Activated CD4-positive, alpha-beta memory T cell treated with anti-CD3 and anti-CD28 coated beads, Interleukin-2, amount 10 ng/mL, durations not matched to agents 7 days and 5 days (primary cell): Measurements from ENCODE around the gene RNF157. TPM values are rescaled to one million over a fixed set of nuclear protein-coding genes. Genes with fewer than 3 reads are reported as not detected.
A peak's percentile ranks its signal among the peaks of the same experiment; 100 is the strongest.

Experiments used
- CTCF ChIA-PET: fragments of 350-600 bp; sonication (Branson Sonifier 250); formaldehyde crosslinking; loops from one replicate; lab custom pipeline; 2021; ENCODE audit warnings: antibody characterized with exemption, inconsistent platforms; lab: Charles Lee
- POLR2A ChIA-PET: fragments of 350-600 bp; sonication (Branson Sonifier 250); formaldehyde crosslinking; loops from one replicate; lab custom pipeline; 2021; ENCODE audit warnings: antibody characterized with exemption; lab: Charles Lee
- DNase-seq: peaks from one replicate; pipeline ENCODE4 v3.0.0-alpha.2; 2020
- H3K27ac Mint-ChIP-seq: one replicate; pipeline ENCODE4 v1.8.0; 2021; ENCODE audit warnings: mild to moderate bottlenecking, mixed read lengths
- H3K27me3 Mint-ChIP-seq: one replicate; pipeline ENCODE4 v1.8.0; 2021; ENCODE audit warnings: mixed read lengths
- H3K36me3 Mint-ChIP-seq: one replicate; pipeline ENCODE4 v1.8.0; 2021; ENCODE audit warnings: low read depth, mixed read lengths
- H3K4me1 Mint-ChIP-seq: one replicate; pipeline ENCODE4 v1.8.0; 2021; ENCODE audit warnings: mixed read lengths
- H3K4me3 Mint-ChIP-seq: one replicate; pipeline ENCODE4 v1.8.0; 2021; ENCODE audit warnings: mild to moderate bottlenecking, mixed read lengths
- H3K9me3 Mint-ChIP-seq: one replicate; pipeline ENCODE4 v1.8.0; 2021; ENCODE audit warnings: mixed read lengths
- total RNA-seq, 2 experiments: library from RNA; stranded (reverse); gene quantifications; one replicate each; pipeline ENCODE4 v1.2.3, GENCODE V29; 2021

The RNF157 gene
- total RNA-seq, 2 experiments from 2014 or later = 79.8 to 83.9 TPM

DNA sequence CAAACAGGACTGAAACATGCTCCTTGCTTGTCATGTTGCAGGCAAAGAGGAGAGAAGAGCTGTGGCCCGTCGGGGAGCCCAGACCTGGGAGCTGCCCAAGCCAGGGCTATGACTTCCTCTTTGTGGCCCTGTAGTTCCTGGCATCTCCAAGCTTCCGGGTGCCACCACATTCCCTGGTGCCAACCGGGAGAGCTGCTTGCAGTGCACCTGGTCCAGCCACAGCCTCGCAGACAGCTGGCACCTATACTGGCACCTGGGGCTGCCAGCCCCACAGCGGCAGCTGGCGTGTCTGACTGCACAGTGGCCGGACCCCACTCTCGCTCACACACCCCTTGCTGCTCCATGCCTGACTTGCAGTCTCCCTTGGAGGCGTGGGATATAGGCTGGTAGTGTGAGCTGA lies 62.2 kb downstream of the RNF157 start:
- Mint-ChIP-seq H3K9me3 (no peaks in the 10 kb centered on the region), H3K4me3 (no peak overlapping the region), H3K36me3 (peaks cover 18% of the 10 kb centered on the region), H3K27ac (peak overlapping the region; percentile 92), H3K4me1 (peaks cover 43% of the 10 kb centered on the region), H3K27me3 (no peaks in the 10 kb centered on the region)
- no peak for DNase-seq
- POLR2A ChIA-PET = interaction anchor here (0.7 to 21.2 kb wide), 11 partner anchors 10 to 176 kb away, joined by 3 to 1244 read pairs (median 4); partner anchors contain the start of genes EXOC7, FOXJ1, PRPSAP1 and UBALD2
- CTCF ChIA-PET = interaction anchor here (1.0 to 8.6 kb wide), 9 partner anchors 8 to 164 kb away, joined by 3 to 75 read pairs (median 13); partner anchors contain the start of gene FOXJ1

DNA sequence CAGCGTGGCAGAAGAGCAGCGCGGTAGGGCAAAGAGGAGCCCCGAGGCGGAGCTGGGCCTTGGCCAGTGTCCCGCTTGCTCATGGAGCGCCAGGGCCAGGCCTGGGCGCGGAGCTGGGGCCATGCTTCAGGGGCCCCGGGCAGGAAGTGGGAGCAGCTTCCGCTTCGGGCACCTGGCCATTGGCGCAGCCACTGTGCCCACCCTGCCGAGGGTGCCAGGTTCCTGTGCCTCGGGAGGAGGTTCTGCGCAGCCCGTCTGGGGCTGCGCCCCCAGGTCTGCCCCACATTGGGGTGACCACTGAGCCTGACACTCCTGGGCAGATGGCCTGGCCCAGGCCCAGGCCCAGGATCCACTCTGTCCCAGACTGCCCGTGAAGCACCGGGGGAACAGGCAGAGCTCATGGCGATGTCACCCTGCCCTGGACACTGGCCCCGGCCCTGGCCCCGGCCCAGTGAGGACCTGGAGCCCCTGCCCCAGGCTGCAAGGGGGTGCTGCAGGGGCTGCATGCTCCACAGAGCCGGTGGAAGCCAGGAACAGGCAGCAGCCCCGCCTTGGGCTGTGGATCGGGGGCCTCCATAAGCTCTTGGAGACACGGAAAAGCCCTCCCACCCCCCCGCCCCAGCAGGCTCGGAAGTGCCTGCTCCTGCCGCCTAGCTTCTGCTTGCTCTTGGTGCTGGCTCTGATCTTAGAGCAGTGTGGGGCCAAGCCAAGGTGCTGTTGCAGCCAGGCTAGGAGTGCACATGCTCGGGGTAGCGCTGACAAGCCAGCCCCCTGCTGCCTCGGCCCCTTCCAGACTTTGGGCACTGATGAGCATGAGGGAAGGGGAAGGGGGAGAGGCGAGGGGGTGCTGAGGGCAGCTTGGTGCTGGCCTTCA lies 63.4 kb downstream of the RNF157 start:
- no peak for DNase-seq
- Mint-ChIP-seq H3K36me3 (peaks cover 17% of the 10 kb centered on the region), H3K4me1 (peaks cover 38% of the 10 kb centered on the region), H3K27ac (no peak overlapping the region), H3K4me3 (no peak overlapping the region), H3K9me3 (no peaks in the 10 kb centered on the region), H3K27me3 (no peaks in the 10 kb centered on the region)
- POLR2A ChIA-PET = interaction anchor here (1.0 to 21.2 kb wide), 5 partner anchors 31 to 177 kb away, joined by 3 to 1244 read pairs (median 4); partner anchors contain the start of genes PRPSAP1 and UBALD2
- CTCF ChIA-PET = interaction anchor here (1.2 to 5.8 kb wide), 3 partner anchors 33 to 163 kb away, joined by 3 to 47 read pairs (median 5); partner anchors contain the start of gene FOXJ1

DNA sequence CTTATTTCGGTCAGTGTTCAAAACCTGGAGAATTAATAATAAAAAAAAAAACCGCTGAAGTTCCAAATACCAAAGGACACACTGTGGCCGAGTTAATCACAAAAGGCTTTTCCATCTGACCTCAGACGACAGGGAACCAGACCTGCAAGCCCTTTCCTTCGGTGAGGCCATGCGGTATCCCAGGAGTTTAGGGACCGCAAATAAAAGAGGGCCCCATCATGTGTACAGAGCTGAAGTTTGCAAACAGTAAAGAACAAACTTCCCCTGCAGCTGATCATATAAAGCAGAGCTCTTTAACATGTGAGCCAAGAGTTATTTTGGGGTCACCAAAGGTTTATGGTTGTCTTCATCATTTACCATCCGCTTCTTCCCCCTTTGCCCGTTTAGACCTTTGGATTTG lies 66.3 kb downstream of the RNF157 start:
- Mint-ChIP-seq H3K4me1 (peaks cover 11% of the 10 kb centered on the region), H3K27ac (no peak overlapping the region), H3K36me3 (peaks cover 17% of the 10 kb centered on the region), H3K27me3 (no peaks in the 10 kb centered on the region), H3K9me3 (no peaks in the 10 kb centered on the region), H3K4me3 (no peak overlapping the region)
- CTCF ChIA-PET = interaction anchor here (0.7 to 1.3 kb wide), 2 partner anchors 9 to 106 kb away, joined by 4 read pairs; no protein-coding TSS in a partner anchor
- POLR2A ChIA-PET = interaction anchor here (0.7 to 21.2 kb wide), 3 partner anchors 29 to 93 kb away, joined by 3 to 1244 read pairs (median 3); partner anchors contain the start of gene UBALD2
- no peak for DNase-seq

DNA sequence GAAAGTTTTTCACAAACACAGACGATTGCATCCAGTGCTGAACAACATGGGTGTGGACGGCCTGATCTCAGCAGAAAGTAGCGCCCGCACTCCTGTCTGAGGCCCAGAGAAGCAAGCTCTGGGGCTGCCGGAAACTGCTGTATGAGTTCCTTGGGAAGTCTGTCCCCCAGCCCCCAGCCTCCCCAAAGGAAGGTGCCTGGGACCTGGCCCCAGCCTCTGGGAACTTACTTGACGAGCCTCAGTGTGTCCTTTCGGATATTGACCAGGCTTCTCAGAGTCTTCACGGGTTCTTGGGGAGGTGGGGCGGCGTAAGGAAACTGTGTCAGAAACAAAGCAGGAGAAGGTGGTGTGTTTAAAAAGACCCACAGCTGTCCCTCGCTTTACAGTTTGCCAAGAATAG lies 66.8 kb downstream of the RNF157 start:
- Mint-ChIP-seq H3K4me3 (no peak overlapping the region), H3K4me1 (peaks cover 5% of the 10 kb centered on the region), H3K27me3 (no peaks in the 10 kb centered on the region), H3K27ac (no peak overlapping the region), H3K9me3 (no peaks in the 10 kb centered on the region), H3K36me3 (peaks cover 23% of the 10 kb centered on the region)
- CTCF ChIA-PET = interaction anchor here (0.7 to 1.3 kb wide), 2 partner anchors 10 to 106 kb away, joined by 4 read pairs; no protein-coding TSS in a partner anchor
- DNase-seq = no peak
- POLR2A ChIA-PET = interaction anchor here (0.7 to 21.2 kb wide), 3 partner anchors 28 to 94 kb away, joined by 3 to 1244 read pairs (median 3); partner anchors contain the start of gene UBALD2

DNA sequence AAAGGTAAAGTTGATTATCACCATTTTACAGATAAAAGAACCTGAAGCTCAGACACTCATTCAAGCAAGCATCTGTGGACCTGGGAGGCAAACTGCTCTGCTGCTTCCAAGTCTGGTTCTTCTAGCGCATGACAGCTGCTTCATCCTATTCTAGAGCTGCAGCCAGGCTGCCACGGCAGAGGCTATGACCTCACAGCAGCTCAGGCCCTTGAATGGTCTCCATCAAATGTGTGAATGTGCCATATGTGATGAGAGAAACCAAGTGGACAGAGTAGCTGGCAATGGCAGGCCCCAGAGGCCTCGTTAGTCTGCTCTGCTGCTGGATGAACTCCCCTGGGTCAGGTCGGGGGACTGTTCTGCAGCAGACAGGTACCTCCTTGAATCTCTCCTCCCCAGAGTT lies 68.6 kb downstream of the RNF157 start:
- H3K36me3 Mint-ChIP-seq = peaks cover 32% of the 10 kb centered on the region
- no peak overlapping the region for H3K27ac Mint-ChIP-seq

DNA sequence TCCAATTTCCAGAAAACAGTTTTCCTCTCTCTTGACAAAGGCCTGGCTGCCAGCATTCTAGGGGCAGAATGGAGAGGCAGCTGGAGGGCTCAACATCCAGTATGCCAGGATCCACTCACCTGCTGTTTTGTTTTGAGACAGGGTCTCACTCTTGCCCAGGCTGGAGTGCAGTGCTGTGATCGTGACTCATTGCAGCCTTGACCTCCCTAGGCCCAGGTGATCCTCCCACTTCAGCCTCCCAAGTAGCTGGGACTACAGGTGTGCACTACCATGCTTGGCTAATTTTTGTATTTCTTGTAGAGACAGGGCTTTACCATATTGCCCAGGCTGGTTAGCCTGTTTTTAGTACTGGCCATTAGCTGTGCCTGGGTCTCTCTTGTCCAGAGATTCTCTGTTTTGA lies 70.2 kb downstream of the RNF157 start:
- no peak for DNase-seq
- peaks cover 33% of the 10 kb centered on the region for H3K36me3 Mint-ChIP-seq
- H3K4me3 Mint-ChIP-seq = no peak overlapping the region
- ChIA-PET POLR2A (interaction anchor here (0.8 to 2.1 kb wide), 6 partner anchors 9 to 99 kb away, joined by 3 to 7 read pairs (median 4); partner anchors contain the start of gene UBALD2), CTCF (interaction anchor here (1.4 to 1.9 kb wide), 3 partner anchors 9 to 49 kb away, joined by 5 to 8 read pairs (median 6); no protein-coding TSS in a partner anchor)
- H3K9me3 Mint-ChIP-seq = no peaks in the 10 kb centered on the region
- no peak overlapping the region for H3K27ac Mint-ChIP-seq
- H3K4me1 Mint-ChIP-seq = peaks cover 3% of the 10 kb centered on the region
- no peaks in the 10 kb centered on the region for H3K27me3 Mint-ChIP-seq

More for the DNA sequence above, 68.6 kb downstream of the RNF157 start:
- Mint-ChIP-seq H3K4me1 (peaks cover 2% of the 10 kb centered on the region), H3K9me3 (no peaks in the 10 kb centered on the region), H3K4me3 (no peak overlapping the region), H3K27me3 (no peaks in the 10 kb centered on the region)
- ChIA-PET POLR2A (interaction anchor here (1.0 to 1.2 kb wide), 2 partner anchors 8 to 29 kb away, joined by 3 to 4 read pairs; no protein-coding TSS in a partner anchor), CTCF (interaction anchor here (1.3 to 1.5 kb wide), 2 partner anchors 10 to 108 kb away, joined by 4 to 6 read pairs; no protein-coding TSS in a partner anchor)
- no peak for DNase-seq

DNA sequence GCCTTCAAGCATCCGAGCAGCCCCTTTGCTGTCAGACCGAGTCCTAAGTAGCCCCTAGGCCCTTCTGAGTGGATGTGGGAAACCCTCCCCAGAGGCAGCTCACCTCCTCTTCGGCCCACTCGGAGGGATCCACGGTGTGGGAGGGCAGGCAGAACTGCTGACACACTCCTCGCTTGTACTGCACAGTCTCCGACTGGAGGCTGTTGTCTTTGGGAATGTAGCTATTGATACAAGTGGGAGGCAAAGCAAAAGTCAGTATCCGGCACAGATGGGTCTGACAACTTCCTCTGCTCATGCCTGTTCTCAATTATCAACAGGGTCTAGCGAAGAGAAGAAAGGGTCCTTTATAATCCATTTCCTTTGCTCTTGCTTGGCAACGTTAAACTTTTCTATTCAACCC lies 73.4 kb downstream of the RNF157 start:
- no peaks in the 10 kb centered on the region for H3K9me3 Mint-ChIP-seq
- ChIA-PET CTCF (interaction anchor here (0.9 to 1.2 kb wide), 3 partner anchors 13 to 113 kb away, joined by 3 to 7 read pairs (median 4); no protein-coding TSS in a partner anchor), POLR2A (interaction anchor here (1.0 to 1.7 kb wide), 3 partner anchors 12 to 114 kb away, joined by 3 to 5 read pairs (median 4); no protein-coding TSS in a partner anchor)
- H3K4me1 Mint-ChIP-seq = peaks cover 4% of the 10 kb centered on the region
- peaks cover 55% of the 10 kb centered on the region for H3K36me3 Mint-ChIP-seq
- H3K27ac Mint-ChIP-seq = no peak overlapping the region
- H3K4me3 Mint-ChIP-seq = no peak overlapping the region
- DNase-seq = no peak
- no peaks in the 10 kb centered on the region for H3K27me3 Mint-ChIP-seq

DNA sequence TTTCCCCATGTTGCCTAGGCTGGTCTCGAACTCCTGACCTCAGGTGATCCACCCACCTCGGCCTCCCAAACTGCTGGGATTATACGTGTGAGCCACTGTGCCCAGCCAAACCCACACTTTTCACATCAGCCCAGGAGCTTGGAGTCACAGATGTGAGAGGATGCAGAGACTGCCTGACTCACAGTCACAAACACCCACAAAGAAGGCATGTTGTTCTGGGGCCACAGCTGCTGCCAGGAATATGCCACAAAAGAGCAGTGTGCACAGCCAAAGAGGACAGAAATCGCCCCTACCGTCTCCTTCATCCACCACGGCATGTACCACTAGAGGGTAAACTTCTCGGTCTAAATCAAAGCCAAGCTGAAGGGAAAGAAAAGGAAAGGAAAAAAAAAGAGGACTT lies 74.1 kb downstream of the RNF157 start:
- CTCF ChIA-PET = interaction anchor here (0.9 to 1.3 kb wide), 4 partner anchors 14 to 114 kb away, joined by 3 to 7 read pairs (median 4); no protein-coding TSS in a partner anchor
- peaks cover 62% of the 10 kb centered on the region for H3K36me3 Mint-ChIP-seq
- peaks cover 4% of the 10 kb centered on the region for H3K4me1 Mint-ChIP-seq
- H3K27ac Mint-ChIP-seq = no peak overlapping the region
- H3K9me3 Mint-ChIP-seq = no peaks in the 10 kb centered on the region
- H3K4me3 Mint-ChIP-seq = no peak overlapping the region
- no peaks in the 10 kb centered on the region for H3K27me3 Mint-ChIP-seq
- DNase-seq = no peak
- POLR2A ChIA-PET = interaction anchor here (0.6 to 1.6 kb wide), 4 partner anchors 13 to 114 kb away, joined by 3 to 4 read pairs (median 3); no protein-coding TSS in a partner anchor

DNA sequence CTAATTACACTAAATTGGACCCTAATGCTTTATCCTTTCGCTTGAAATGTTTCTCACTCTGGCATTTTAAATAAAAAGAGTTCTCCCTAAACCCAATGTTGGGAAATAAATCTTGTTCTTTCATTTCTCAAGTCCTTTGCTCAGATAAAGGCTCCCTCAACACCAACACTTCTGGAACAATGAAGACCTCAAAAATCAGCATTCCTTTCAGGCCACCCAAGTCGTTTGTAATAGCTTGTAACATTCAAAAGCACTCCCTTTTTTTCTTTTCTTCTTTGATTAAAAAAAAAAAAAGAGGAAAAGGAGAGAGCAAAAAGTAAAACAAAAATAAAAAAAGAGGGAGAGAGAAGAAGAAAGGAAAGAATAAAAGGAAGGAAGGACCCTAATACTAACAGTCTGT lies 76.0 kb downstream of the RNF157 start:
- Mint-ChIP-seq H3K9me3 (no peaks in the 10 kb centered on the region), H3K4me1 (peaks cover 4% of the 10 kb centered on the region), H3K4me3 (no peak overlapping the region), H3K27me3 (no peaks in the 10 kb centered on the region), H3K36me3 (peaks cover 59% of the 10 kb centered on the region), H3K27ac (no peak overlapping the region)
- DNase-seq = no peak
- ChIA-PET POLR2A (interaction anchor here (1.0 kb wide), 1 partner anchor 24 kb away, joined by 3 read pairs; the partner anchor contains the start of gene FOXJ1), CTCF (no interaction called here)

DNA sequence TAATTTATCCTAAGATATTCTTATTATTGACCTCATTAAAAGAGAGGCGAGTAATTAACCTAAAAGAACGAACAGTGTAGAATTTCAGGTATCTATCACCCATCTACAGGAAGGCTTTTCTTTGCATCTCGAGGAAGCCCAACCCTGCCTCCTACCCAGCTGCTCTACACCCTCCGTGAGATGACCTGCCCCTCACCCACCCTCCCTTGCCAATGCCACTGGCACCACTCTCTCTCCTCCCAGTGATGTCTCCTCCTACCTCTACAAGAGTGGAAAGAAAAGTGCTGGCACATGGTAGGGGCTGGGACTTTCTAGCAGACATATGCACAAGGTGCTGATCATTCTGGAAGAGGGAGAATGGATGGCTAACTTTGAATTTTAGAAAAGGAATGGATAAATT lies 76.4 kb downstream of the RNF157 start:
- Mint-ChIP-seq H3K9me3 (no peaks in the 10 kb centered on the region), H3K4me1 (peaks cover 4% of the 10 kb centered on the region), H3K27me3 (no peaks in the 10 kb centered on the region), H3K27ac (no peak overlapping the region), H3K36me3 (peaks cover 60% of the 10 kb centered on the region), H3K4me3 (no peak overlapping the region)
- CTCF ChIA-PET = no interaction called here
- POLR2A ChIA-PET = interaction anchor here (1.0 kb wide), 1 partner anchor 23 kb away, joined by 3 read pairs; the partner anchor contains the start of gene FOXJ1
- DNase-seq = no peak

DNA sequence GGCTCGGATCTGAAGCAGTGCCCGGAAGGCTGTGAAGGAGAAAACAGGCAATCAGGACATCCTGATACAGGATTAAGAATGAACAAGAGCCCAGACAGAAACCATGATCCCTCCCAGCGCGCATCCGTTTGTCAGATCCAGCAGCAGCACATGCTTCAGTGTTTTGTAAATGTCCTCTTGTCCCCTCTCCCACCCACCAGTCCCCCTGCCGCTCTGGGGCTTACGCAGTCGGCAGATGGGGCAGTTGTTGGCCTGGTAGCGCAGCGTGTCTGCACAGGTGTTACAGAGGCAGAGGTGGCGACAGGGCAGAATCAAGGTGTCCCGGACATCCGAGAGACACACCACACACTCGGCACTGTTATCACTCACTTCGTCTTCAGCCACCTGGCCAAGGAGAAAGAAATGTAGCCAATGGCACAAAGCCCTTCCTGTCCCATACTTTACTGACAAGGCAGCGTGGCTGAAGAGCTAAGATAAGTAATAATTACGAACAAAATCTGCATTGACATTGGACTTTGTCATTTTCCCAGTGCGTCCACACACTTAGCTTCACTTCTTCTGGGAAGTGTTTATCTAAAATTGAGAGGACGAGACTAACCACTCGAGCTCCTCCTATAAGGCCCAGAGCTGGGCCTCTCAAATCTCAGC lies 78.5 kb downstream of the RNF157 start:
- Mint-ChIP-seq H3K9me3 (no peaks in the 10 kb centered on the region), H3K27me3 (no peaks in the 10 kb centered on the region), H3K27ac (no peak overlapping the region), H3K36me3 (peaks cover 65% of the 10 kb centered on the region), H3K4me1 (peaks cover 4% of the 10 kb centered on the region), H3K4me3 (no peak overlapping the region)
- DNase-seq = no peak
- ChIA-PET CTCF (interaction anchor here (0.8 kb wide), 1 partner anchor 118 kb away, joined by 3 read pairs; no protein-coding TSS in a partner anchor), POLR2A (no interaction called here)
